ENCODE data around the gene APOL1. TPM values are rescaled to one million over a fixed set of nuclear protein-coding genes. Genes with fewer than 3 reads are reported as not detected.

APOL1 gene
- total and polyA plus RNA-seq, 2 donors (not counting 3 experiments of a cell fraction or from before 2014, with no cell fraction given), result 8.2 to 14.1 TPM

DNA sequence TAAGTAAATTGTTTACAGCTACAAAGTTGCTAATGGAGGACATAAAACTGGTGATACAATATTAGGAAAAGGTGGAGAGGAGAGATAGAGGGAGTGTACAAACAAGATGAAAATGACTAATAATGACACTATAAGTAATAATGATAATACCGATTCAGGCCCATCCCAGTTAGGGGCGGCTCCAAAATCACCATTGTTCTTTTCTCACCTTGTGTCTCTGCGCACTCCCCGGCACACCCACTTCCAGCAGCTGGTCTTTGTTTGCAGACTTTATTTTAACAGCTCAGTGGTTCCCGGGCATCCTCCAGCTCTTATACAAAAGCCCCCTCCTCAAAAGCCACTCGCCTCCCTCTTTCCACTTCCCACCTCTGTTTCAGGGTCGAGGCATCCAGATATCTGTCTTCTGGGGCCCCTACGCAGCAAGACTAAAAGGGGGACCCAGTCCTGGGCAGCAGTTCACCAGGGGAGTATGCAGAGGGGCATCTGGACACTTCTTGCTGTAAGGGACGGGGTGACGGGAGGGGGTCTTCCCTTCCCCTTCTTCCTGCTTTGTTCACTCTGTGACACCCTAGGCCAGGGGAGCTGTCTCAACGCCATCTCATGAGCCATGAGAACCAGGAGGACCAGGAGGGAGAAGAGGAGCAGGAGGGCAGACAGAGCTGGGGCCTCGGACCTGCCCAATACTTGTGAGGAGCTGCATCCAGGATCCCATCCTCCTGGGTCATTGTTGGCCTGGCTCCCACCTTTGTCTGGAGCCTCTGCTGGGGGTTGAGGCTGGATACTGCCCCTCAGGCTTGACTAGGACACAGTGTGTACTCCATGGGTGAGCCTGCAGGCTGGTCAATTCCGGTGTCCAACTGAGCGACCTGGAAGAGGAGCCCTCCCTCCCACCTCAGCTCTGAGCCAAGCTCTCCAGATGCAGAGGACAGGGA is 16.3 kb upstream of the APOL1 start:
- CTCF ChIA-PET, result interaction anchor here (1.0 to 6.4 kb wide), 4 partner anchors 16 to 250 kb away, joined by 3 to 27 read pairs (median 3); partner anchors contain the start of gene APOL1
- intact Hi-C loops (cut with micrococcal nuclease), result no loop called here

More for the DNA sequence above, 16.3 kb upstream of the APOL1 start:
- no peak overlapping the region for H3K4me3 ChIP-seq (replicated peaks in 1 of 3; ENCODE audit: insufficient read depth in 1 of 3, low read depth in 1 of 3, low read length in 3 of 3)
- POLR2A ChIA-PET, result no interaction called here
- peaks cover 0 to 16% of the 10 kb centered on the region in 2 experiments for H3K36me3 ChIP-seq (ENCODE audit: control insufficient read depth in 2 of 2, extremely low read depth in 1 of 2, insufficient read depth in 2 of 2, low read length in 2 of 2)
- no peak overlapping the region for H3K4me2 ChIP-seq (ENCODE audit: insufficient read depth, low read length)
- H3K9me1 ChIP-seq (replicated peaks; ENCODE audit: control insufficient read depth, extremely low read depth, insufficient read depth, low read length), result no peaks in the 10 kb centered on the region
- H3K27ac ChIP-seq (ENCODE audit: insufficient read depth, low read depth, low read length), result no peak overlapping the region
- dilution Hi-C loops (cut with MboI; ENCODE audit: extremely low pct_ligation_motif_present, low sequenced_read_pairs), result no loop called here
- TF ChIP-seq FOS (IDR thresholded peaks at IDR 0.05; ENCODE audit: borderline replicate concordance, insufficient read depth, low read length) (no peak), POLR2A (IDR thresholded peaks at IDR 0.05; ENCODE audit: low read depth, low read length) (no peak), EZH2 (IDR thresholded peaks at IDR 0.05; ENCODE audit: borderline replicate concordance, low read depth, low read length, severe bottlenecking) (no peak), MYC (IDR thresholded peaks at IDR 0.05; ENCODE audit: low read depth, low read length) (no peak), GATA2 (IDR thresholded peaks at IDR 0.05; ENCODE audit: insufficient read depth, insufficient read length, low read depth, low read length) (no peak), POLR2AphosphoS5 (IDR thresholded peaks at IDR 0.05; ENCODE audit: insufficient read depth, low read depth, low read length) (no peak), JUN (IDR thresholded peaks at IDR 0.05; ENCODE audit: borderline replicate concordance, insufficient read depth, insufficient read length, low read depth) (no peak)
- TF ChIP-seq, protein P1, sequence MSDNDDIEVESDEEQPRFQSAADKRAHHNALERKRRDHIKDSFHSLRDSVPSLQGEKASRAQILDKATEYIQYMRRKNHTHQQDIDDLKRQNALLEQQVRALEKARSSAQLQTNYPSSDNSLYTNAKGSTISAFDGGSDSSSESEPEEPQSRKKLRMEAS (IDR thresholded peaks at IDR 0.05; ENCODE audit: insufficient read depth, insufficient read length), result no peak
- TF ChIP-seq, protein P2, sequence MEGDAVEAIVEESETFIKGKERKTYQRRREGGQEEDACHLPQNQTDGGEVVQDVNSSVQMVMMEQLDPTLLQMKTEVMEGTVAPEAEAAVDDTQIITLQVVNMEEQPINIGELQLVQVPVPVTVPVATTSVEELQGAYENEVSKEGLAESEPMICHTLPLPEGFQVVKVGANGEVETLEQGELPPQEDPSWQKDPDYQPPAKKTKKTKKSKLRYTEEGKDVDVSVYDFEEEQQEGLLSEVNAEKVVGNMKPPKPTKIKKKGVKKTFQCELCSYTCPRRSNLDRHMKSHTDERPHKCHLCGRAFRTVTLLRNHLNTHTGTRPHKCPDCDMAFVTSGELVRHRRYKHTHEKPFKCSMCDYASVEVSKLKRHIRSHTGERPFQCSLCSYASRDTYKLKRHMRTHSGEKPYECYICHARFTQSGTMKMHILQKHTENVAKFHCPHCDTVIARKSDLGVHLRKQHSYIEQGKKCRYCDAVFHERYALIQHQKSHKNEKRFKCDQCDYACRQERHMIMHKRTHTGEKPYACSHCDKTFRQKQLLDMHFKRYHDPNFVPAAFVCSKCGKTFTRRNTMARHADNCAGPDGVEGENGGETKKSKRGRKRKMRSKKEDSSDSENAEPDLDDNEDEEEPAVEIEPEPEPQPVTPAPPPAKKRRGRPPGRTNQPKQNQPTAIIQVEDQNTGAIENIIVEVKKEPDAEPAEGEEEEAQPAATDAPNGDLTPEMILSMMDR (IDR thresholded peaks at IDR 0.05; ENCODE audit: extremely low read depth in 1 of 2, insufficient read depth in 1 of 2, low read depth in 1 of 2, low read length in 2 of 2), result no peak
- H4K20me1 ChIP-seq (replicated peaks; ENCODE audit: control insufficient read depth, extremely low read depth, insufficient read depth, low read length), result no peaks in the 10 kb centered on the region
- H3K27me3 ChIP-seq (ENCODE audit: control insufficient read depth in 2 of 2, insufficient read depth in 2 of 2, low read length in 2 of 2), result no peaks in the 10 kb centered on the region
- BruUV-seq (replicated peaks), result no TSS peak
- H3K9me3 ChIP-seq (replicated peaks; ENCODE audit: control insufficient read depth, insufficient read depth, low read length), result no peaks in the 10 kb centered on the region
- peaks cover 26% of the 10 kb centered on the region for H3K79me2 ChIP-seq (ENCODE audit: control insufficient read depth, insufficient read depth, low read length)
- no peak overlapping the region for H2AFZ ChIP-seq (ENCODE audit: low read depth, low read length)
- peaks cover 16% of the 10 kb centered on the region for H3K4me1 ChIP-seq (ENCODE audit: control insufficient read depth, extremely low read depth, insufficient read depth, low read length)
- FAIRE-seq, result no peak
- H3K9ac ChIP-seq (replicated peaks; ENCODE audit: extremely low read depth, insufficient read depth, low read length), result no peak overlapping the region
- DNase-seq (ENCODE audit: low read depth, low spot score), result no peak
